GM21786 (cell line): ENCODE results near the gene LUC7L.
"Not testable (repeated sequence)": the region's sequence is repeated elsewhere in the genome, so short reads cannot be mapped to it uniquely, and the experiment has no call there.

Experiments used
- ATAC-seq: cut with Tn5 transposase; IDR thresholded peaks from one replicate; pipeline ENCODE4 v1.9.1; 2021; ENCODE audit not compliant: unreplicated experiment

LUC7L gene

GRCh38 chr16:230949-231348, 1.7 kb upstream of the LUC7L start:
- ATAC-seq: no peak

GRCh38 chr16:230351-230750, 1.1 kb upstream of the LUC7L start:
- ATAC-seq: not testable (repeated sequence)

- ATAC-seq: no peak
These were observed 557 bp upstream of the LUC7L start for GRCh38 chr16:229731-230281.

- ATAC-seq: no peak
These were observed 948 bp downstream of the LUC7L start for GRCh38 chr16:228151-228851.

GRCh38 chr16:220021-220420, 9.2 kb downstream of the LUC7L start:
- ATAC-seq: no peak

GRCh38 chr16:212999-213398, 16.2 kb downstream of the LUC7L start:
- ATAC-seq: no peak

- ATAC-seq: not testable (repeated sequence)
These were observed 17.5 kb downstream of the LUC7L start for GRCh38 chr16:211631-212180.

GRCh38 chr16:209359-209758, 19.9 kb downstream of the LUC7L start:
- ATAC-seq: not testable (repeated sequence)

- ATAC-seq: not testable (repeated sequence)
These were observed 25.2 kb downstream of the LUC7L start for GRCh38 chr16:204046-204445.

GRCh38 chr16:203246-203645, 26.0 kb downstream of the LUC7L start:
- ATAC-seq: no peak

- ATAC-seq: no peak
These were observed 28.9 kb downstream of the LUC7L start for GRCh38 chr16:200388-200787.

- no peak for ATAC-seq
These were observed 34.7 kb downstream of the LUC7L start for GRCh38 chr16:194516-194915.

GRCh38 chr16:193441-193840, 35.8 kb downstream of the LUC7L start:
- ATAC-seq: no peak

GRCh38 chr16:192686-193085, 36.6 kb downstream of the LUC7L start:
- no peak for ATAC-seq

- ATAC-seq: no peak
These were observed 37.4 kb downstream of the LUC7L start for GRCh38 chr16:191831-192230.

- no peak for ATAC-seq
These were observed 39.6 kb downstream of the LUC7L start for GRCh38 chr16:189604-190186.

- no peak for ATAC-seq
These were observed 40.6 kb downstream of the LUC7L start for GRCh38 chr16:188674-189073.

- ATAC-seq: no peak
These were observed 41.9 kb downstream of the LUC7L start for GRCh38 chr16:187330-187729.

- ATAC-seq: no peak
These were observed 43.6 kb downstream of the LUC7L start for GRCh38 chr16:185691-186090.

- ATAC-seq: no peak
These were observed 44.0 kb downstream of the LUC7L start for GRCh38 chr16:185213-185612.

- ATAC-seq: no peak
These were observed 46.2 kb downstream of the LUC7L start for GRCh38 chr16:183005-183404.

- no peak for ATAC-seq
These were observed 47.7 kb downstream of the LUC7L start for GRCh38 chr16:181565-182021.
